A549 treated with RU486 at 1 μM for 4 hours (cell line): ENCODE results near the gene OR1N1. TPM values are rescaled to one million over a fixed set of nuclear protein-coding genes. Genes with fewer than 3 reads are reported as not detected.

Source experiments
- total RNA-seq: library from RNA; stranded (reverse); fragments of 200-300 nt; extraction: Qiagen RNA extraction; gene quantifications from 5 replicates; pipeline ENCODE4 v1.2.3, GENCODE V29; 2022; ENCODE audit warnings: low read depth

The OR1N1 gene
- total RNA-seq, result not detected in 5 replicates

GRCh38 chr9:122527193-122527592 lies at the start of gene OR1N1:
Gene OR1N1, minus strand, starts transcription at chr9:122527293. Its CDS starts 0 bp downstream, at chr9:122527293.

GRCh38 chr9:122552812-122553211 lies 25.7 kb upstream of the OR1N1 start, which contains the start of gene OR1N2:
Gene OR1N2, plus strand, starts transcription at chr9:122553112. Its CDS starts 100 bp downstream, at chr9:122553212.

GRCh38 chr9:122518841-122519240 lies 8.3 kb downstream of the OR1N1 start, which contains the start of gene OR1J4:
Gene OR1J4, plus strand, starts transcription at chr9:122519141. Its CDS starts 0 bp downstream, at chr9:122519141.

GRCh38 chr9:122510502-122510901 lies 16.6 kb downstream of the OR1N1 start, which contains the start of gene OR1J2:
Gene OR1J2, plus strand, starts transcription at chr9:122510802. Its CDS starts 0 bp downstream, at chr9:122510802.

GRCh38 chr9:122477826-122478225 lies 49.3 kb downstream of the OR1N1 start, which contains the start of gene OR1J1:
Gene OR1J1, minus strand, starts transcription at chr9:122477926. Its CDS starts 0 bp downstream, at chr9:122477926.

Other genes with a start within 250 kb of the OR1N1 start
- gene PTGS1, start 156.3 kb downstream of the OR1N1 start, total RNA-seq, result 0.96 to 1.5 TPM (median 1.3 TPM) in 5 replicates
- gene OR1J1, start 49.4 kb downstream of the OR1N1 start, total RNA-seq, result not detected in 5 replicates
- gene OR1J2, start 16.5 kb downstream of the OR1N1 start, total RNA-seq, result not detected in 5 replicates
- gene OR1J4, start 8.2 kb downstream of the OR1N1 start, total RNA-seq, result not detected in 5 replicates
- gene OR1N2, start 25.8 kb upstream of the OR1N1 start, total RNA-seq, result not detected in 5 replicates
- gene OR1L8, start 56.1 kb upstream of the OR1N1 start, total RNA-seq, result not detected in 5 replicates
- gene OR1Q1, start 87.4 kb upstream of the OR1N1 start, total RNA-seq, result not detected in 5 replicates
- not detected in 5 replicates for gene OR1B1, start 130.3 kb upstream of the OR1N1 start, total RNA-seq
- not detected in 5 replicates for gene OR1L1, start 134.4 kb upstream of the OR1N1 start, total RNA-seq
- gene OR1L3, start 147.8 kb upstream of the OR1N1 start, total RNA-seq, result not detected in 5 replicates
- gene OR1L4, start 196.7 kb upstream of the OR1N1 start, total RNA-seq, result not detected in 5 replicates
- gene OR1L6, start 215.0 kb upstream of the OR1N1 start, total RNA-seq, result not detected in 5 replicates